Central memory CD8-positive, alpha-beta T cell (primary cell): ENCODE data around the gene TTC23.

Experiments used
- ATAC-seq: fragments of 150-1000 bp; cut with Tn5 transposase; replicated peaks from 2 replicates; pipeline ENCODE4 v1.10.0; 2022; ENCODE audit warnings: mild to moderate bottlenecking, moderate FRiP score, moderate number of reproducible peaks; ENCODE audit not compliant: poor library complexity, severe bottlenecking; ENCODE audit errors: extremely low read depth
- DNase-seq, 2 donors: peaks; one replicate each; pipeline ENCODE4 v3.0.0; 2021; ENCODE audit warnings: low spot score in 2 of 2
- H3K27ac Mint-ChIP-seq: one replicate; pipeline ENCODE4 v1.8.0; 2022; ENCODE audit warnings: low read depth, mild to moderate bottlenecking, moderate library complexity, mixed read lengths
- H3K27me3 Mint-ChIP-seq: one replicate; pipeline ENCODE4 v1.8.0; 2022; ENCODE audit warnings: mixed read lengths
- H3K36me3 Mint-ChIP-seq: one replicate; pipeline ENCODE4 v1.8.0; 2022; ENCODE audit warnings: mild to moderate bottlenecking, moderate library complexity, mixed read lengths; ENCODE audit not compliant: insufficient read depth
- H3K4me1 Mint-ChIP-seq: one replicate; pipeline ENCODE4 v1.8.0; 2022; ENCODE audit warnings: mixed read lengths
- H3K4me3 Mint-ChIP-seq: one replicate; pipeline ENCODE4 v1.8.0; 2022; ENCODE audit warnings: mild to moderate bottlenecking, moderate library complexity, mixed read lengths
- H3K9me3 Mint-ChIP-seq: one replicate; pipeline ENCODE4 v1.8.0; 2022; ENCODE audit warnings: mixed read lengths

TTC23 gene

GRCh38 chr15:99165956-99166689, 83.3 kb downstream of the TTC23 start:
- no peak overlapping the region for H3K4me3 Mint-ChIP-seq
- no peaks in the 10 kb centered on the region for H3K36me3 Mint-ChIP-seq
- H3K27ac Mint-ChIP-seq = no peak overlapping the region
- H3K27me3 Mint-ChIP-seq = no peaks in the 10 kb centered on the region
- no peak for DNase-seq
- ATAC-seq = no peak
- H3K9me3 Mint-ChIP-seq = no peaks in the 10 kb centered on the region
- no peaks in the 10 kb centered on the region for H3K4me1 Mint-ChIP-seq

- no peaks in the 10 kb centered on the region for H3K27me3 Mint-ChIP-seq
- H3K9me3 Mint-ChIP-seq = no peaks in the 10 kb centered on the region
- no peak overlapping the region for H3K27ac Mint-ChIP-seq
- ATAC-seq (no peak), DNase-seq (no peak)
- no peak overlapping the region for H3K4me3 Mint-ChIP-seq
- H3K4me1 Mint-ChIP-seq = no peaks in the 10 kb centered on the region
- no peaks in the 10 kb centered on the region for H3K36me3 Mint-ChIP-seq
Observed at GRCh38 chr15:99165020-99165790, 84.2 kb downstream of the TTC23 start.

GRCh38 chr15:99164119-99164518, 85.3 kb downstream of the TTC23 start:
- H3K4me1 Mint-ChIP-seq = no peaks in the 10 kb centered on the region
- DNase-seq (no peak), ATAC-seq (no peak)
- H3K27ac Mint-ChIP-seq = no peak overlapping the region
- H3K27me3 Mint-ChIP-seq = peaks cover 3% of the 10 kb centered on the region
- no peaks in the 10 kb centered on the region for H3K36me3 Mint-ChIP-seq
- H3K4me3 Mint-ChIP-seq = no peak overlapping the region
- H3K9me3 Mint-ChIP-seq = no peaks in the 10 kb centered on the region

GRCh38 chr15:99163271-99164062, 85.9 kb downstream of the TTC23 start:
- Mint-ChIP-seq H3K36me3 (no peaks in the 10 kb centered on the region), H3K9me3 (no peaks in the 10 kb centered on the region), H3K4me1 (no peaks in the 10 kb centered on the region), H3K27ac (no peak overlapping the region), H3K27me3 (peaks cover 10% of the 10 kb centered on the region), H3K4me3 (no peak overlapping the region)
- DNase-seq (no peak), ATAC-seq (no peak)

- Mint-ChIP-seq H3K4me3 (no peak overlapping the region), H3K27me3 (peaks cover 10% of the 10 kb centered on the region), H3K36me3 (no peaks in the 10 kb centered on the region), H3K27ac (no peak overlapping the region), H3K4me1 (no peaks in the 10 kb centered on the region), H3K9me3 (no peaks in the 10 kb centered on the region)
- DNase-seq = no peak
- no peak for ATAC-seq
Observed at GRCh38 chr15:99158626-99159412, 90.6 kb downstream of the TTC23 start.

- ATAC-seq (no peak), DNase-seq (no peak)
- no peaks in the 10 kb centered on the region for H3K4me1 Mint-ChIP-seq
- no peak overlapping the region for H3K4me3 Mint-ChIP-seq
- H3K9me3 Mint-ChIP-seq = no peaks in the 10 kb centered on the region
- no peak overlapping the region for H3K27ac Mint-ChIP-seq
- H3K36me3 Mint-ChIP-seq = no peaks in the 10 kb centered on the region
- peaks cover 10% of the 10 kb centered on the region for H3K27me3 Mint-ChIP-seq
Observed at GRCh38 chr15:99157456-99157855, 91.9 kb downstream of the TTC23 start.

GRCh38 chr15:99155961-99156443, 93.4 kb downstream of the TTC23 start:
- Mint-ChIP-seq H3K4me1 (no peaks in the 10 kb centered on the region), H3K36me3 (no peaks in the 10 kb centered on the region), H3K9me3 (no peaks in the 10 kb centered on the region), H3K27me3 (peaks cover 24% of the 10 kb centered on the region), H3K27ac (no peak overlapping the region), H3K4me3 (no peak overlapping the region)
- DNase-seq (no peak), ATAC-seq (no peak)

- Mint-ChIP-seq H3K36me3 (no peaks in the 10 kb centered on the region), H3K27me3 (peaks cover 28% of the 10 kb centered on the region), H3K27ac (no peak overlapping the region), H3K4me3 (no peak overlapping the region), H3K4me1 (no peaks in the 10 kb centered on the region), H3K9me3 (no peaks in the 10 kb centered on the region)
- ATAC-seq = no peak
- DNase-seq = no peak
Observed at GRCh38 chr15:99154271-99154670, 95.1 kb downstream of the TTC23 start.

- DNase-seq = no peak
- no peak overlapping the region for H3K27ac Mint-ChIP-seq
- H3K4me3 Mint-ChIP-seq = no peak overlapping the region
- H3K4me1 Mint-ChIP-seq = no peaks in the 10 kb centered on the region
- ATAC-seq = no peak
- no peaks in the 10 kb centered on the region for H3K9me3 Mint-ChIP-seq
- peaks cover 20% of the 10 kb centered on the region for H3K27me3 Mint-ChIP-seq
- H3K36me3 Mint-ChIP-seq = no peaks in the 10 kb centered on the region
Observed at GRCh38 chr15:99153026-99153535, 96.3 kb downstream of the TTC23 start.

- peaks cover 22% of the 10 kb centered on the region for H3K27me3 Mint-ChIP-seq
- no peak for ATAC-seq
- no peaks in the 10 kb centered on the region for H3K36me3 Mint-ChIP-seq
- DNase-seq = no peak
- H3K27ac Mint-ChIP-seq = no peak overlapping the region
- H3K4me3 Mint-ChIP-seq = no peak overlapping the region
- H3K4me1 Mint-ChIP-seq = no peaks in the 10 kb centered on the region
- H3K9me3 Mint-ChIP-seq = no peaks in the 10 kb centered on the region
Observed at GRCh38 chr15:99151156-99151555, 98.2 kb downstream of the TTC23 start.

GRCh38 chr15:99149366-99149765, 100.0 kb downstream of the TTC23 start:
- H3K9me3 Mint-ChIP-seq = no peaks in the 10 kb centered on the region
- DNase-seq (no peak), ATAC-seq (no peak)
- no peaks in the 10 kb centered on the region for H3K36me3 Mint-ChIP-seq
- no peak overlapping the region for H3K4me3 Mint-ChIP-seq
- H3K27ac Mint-ChIP-seq = no peak overlapping the region
- H3K4me1 Mint-ChIP-seq = no peaks in the 10 kb centered on the region
- H3K27me3 Mint-ChIP-seq = peaks cover 40% of the 10 kb centered on the region

GRCh38 chr15:99148851-99149276, 100.5 kb downstream of the TTC23 start:
- Mint-ChIP-seq H3K36me3 (peaks cover 2% of the 10 kb centered on the region), H3K4me1 (no peaks in the 10 kb centered on the region), H3K27me3 (peaks cover 40% of the 10 kb centered on the region), H3K4me3 (no peak overlapping the region), H3K9me3 (no peaks in the 10 kb centered on the region), H3K27ac (no peak overlapping the region)
- ATAC-seq = no peak
- no peak for DNase-seq
